Measurements from ENCODE around the gene UTP11.

Gene UTP11

GRCh38 chr1:38073534-38074301, 61.2 kb downstream of the UTP11 start:
- no peak for DNase-seq

GRCh38 chr1:38074302-38074677, 61.8 kb downstream of the UTP11 start:
- no peak for DNase-seq
